Measurements from ENCODE around the gene PPP2R2D.
"Not testable (repeated sequence)": the region's sequence is repeated elsewhere in the genome, so short reads cannot be mapped to it uniquely, and the experiment has no call there.

Gene PPP2R2D

GRCh38 chr10:131981429-131982184 lies 80.8 kb downstream of the PPP2R2D start, which contains the start of gene BNIP3:
Gene BNIP3, minus strand, starts transcription at chr10:131981923. Its CDS starts 117 bp downstream, at chr10:131981806.
- DNase-seq = peak; percentile 96
- TF ChIP-seq CTCF (IDR thresholded peaks at IDR 0.05; ENCODE audit: low read depth, low read length) = no peak
- H3K9me3 ChIP-seq (ENCODE audit: severe bottlenecking) = no peaks in the 10 kb centered on the region
- H3K4me3 ChIP-seq (ENCODE audit: low read depth, low read length) = peak within 1 kb of the TSS; percentile 87
- peak within 1 kb of the TSS; percentile 90 for H3K27ac ChIP-seq
- no peaks in the 10 kb centered on the region for H3K27me3 ChIP-seq (ENCODE audit: insufficient read depth, low read depth, severe bottlenecking)
- H3K36me3 ChIP-seq = peaks cover 10% of the 10 kb centered on the region

- Histone ChIP-seq H3K4me3 (ENCODE audit: low read depth, low read length) (peak overlapping the region; percentile 41), H3K27me3 (ENCODE audit: insufficient read depth, low read depth, severe bottlenecking) (no peaks in the 10 kb centered on the region), H3K9me3 (ENCODE audit: severe bottlenecking) (no peaks in the 10 kb centered on the region), H3K27ac (peak overlapping the region; percentile 83), H3K36me3 (peaks cover 10% of the 10 kb centered on the region)
- DNase-seq = no peak
- no peak for TF ChIP-seq CTCF (IDR thresholded peaks at IDR 0.05; ENCODE audit: low read depth, low read length)
These were observed 81.5 kb downstream of the PPP2R2D start for GRCh38 chr10:131982185-131982756.

GRCh38 chr10:131982796-131983195 lies 82.0 kb downstream of the PPP2R2D start:
- H3K27me3 ChIP-seq (ENCODE audit: insufficient read depth, low read depth, severe bottlenecking) = no peaks in the 10 kb centered on the region
- no peak for DNase-seq
- H3K36me3 ChIP-seq = peaks cover 7% of the 10 kb centered on the region
- H3K9me3 ChIP-seq (ENCODE audit: severe bottlenecking) = no peaks in the 10 kb centered on the region
- no peak overlapping the region for H3K27ac ChIP-seq
- no peak overlapping the region for H3K4me3 ChIP-seq (ENCODE audit: low read depth, low read length)
- no peak for TF ChIP-seq CTCF (IDR thresholded peaks at IDR 0.05; ENCODE audit: low read depth, low read length)

- no peak for DNase-seq
- Histone ChIP-seq H3K36me3 (peaks cover 7% of the 10 kb centered on the region), H3K4me3 (ENCODE audit: low read depth, low read length) (no peak overlapping the region), H3K27me3 (ENCODE audit: insufficient read depth, low read depth, severe bottlenecking) (no peaks in the 10 kb centered on the region), H3K9me3 (ENCODE audit: severe bottlenecking) (no peaks in the 10 kb centered on the region), H3K27ac (no peak overlapping the region)
- no peak for TF ChIP-seq CTCF (IDR thresholded peaks at IDR 0.05; ENCODE audit: low read depth, low read length)
These were observed 83.0 kb downstream of the PPP2R2D start for GRCh38 chr10:131983780-131984179.

GRCh38 chr10:131986851-131987250 lies 86.0 kb downstream of the PPP2R2D start:
- not testable (repeated sequence) for DNase-seq; H3K9me3 ChIP-seq (ENCODE audit: severe bottlenecking); H3K4me3 ChIP-seq (ENCODE audit: low read depth, low read length); H3K27ac ChIP-seq; H3K36me3 ChIP-seq; H3K27me3 ChIP-seq (ENCODE audit: insufficient read depth, low read depth, severe bottlenecking)

GRCh38 chr10:131987301-131987700 lies 86.5 kb downstream of the PPP2R2D start:
- not testable (repeated sequence) for H3K9me3 ChIP-seq (ENCODE audit: severe bottlenecking); H3K4me3 ChIP-seq (ENCODE audit: low read depth, low read length); H3K27ac ChIP-seq; DNase-seq; H3K27me3 ChIP-seq (ENCODE audit: insufficient read depth, low read depth, severe bottlenecking); H3K36me3 ChIP-seq

GRCh38 chr10:131987786-131988185 lies 87.0 kb downstream of the PPP2R2D start:
- DNase-seq; H3K4me3 ChIP-seq (ENCODE audit: low read depth, low read length); H3K36me3 ChIP-seq; H3K9me3 ChIP-seq (ENCODE audit: severe bottlenecking); H3K27me3 ChIP-seq (ENCODE audit: insufficient read depth, low read depth, severe bottlenecking); H3K27ac ChIP-seq: not testable (repeated sequence)
